ENCODE data around the gene TDRD15. TPM values are rescaled to one million over a fixed set of nuclear protein-coding genes. Genes with fewer than 3 reads are reported as not detected.

The TDRD15 gene
- total RNA-seq, 1 donor from 2014 or later: 0.05 TPM

DNA sequence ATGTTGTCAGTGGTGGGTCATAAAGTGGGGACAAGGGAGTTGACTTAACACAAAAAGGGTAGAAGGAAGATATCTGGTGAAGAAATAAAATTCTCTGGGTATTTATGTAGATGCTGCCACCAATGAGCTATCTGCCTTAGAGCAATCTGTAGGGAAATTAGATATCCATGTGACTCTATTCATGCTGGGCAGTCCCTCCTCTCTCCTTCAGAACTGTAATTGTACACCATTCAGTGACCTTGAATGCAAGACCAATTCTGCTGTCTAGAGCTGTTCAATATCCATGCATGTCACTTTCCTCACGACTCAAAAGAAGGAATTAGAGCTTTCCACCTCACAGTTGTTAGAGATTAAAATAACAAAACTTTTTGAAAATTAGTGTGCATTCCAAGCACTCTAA, 28.6 kb upstream of the TDRD15 start:
- no peaks in the 10 kb centered on the region for H3K4me1 Mint-ChIP-seq (ENCODE audit: unreplicated experiment)

DNA sequence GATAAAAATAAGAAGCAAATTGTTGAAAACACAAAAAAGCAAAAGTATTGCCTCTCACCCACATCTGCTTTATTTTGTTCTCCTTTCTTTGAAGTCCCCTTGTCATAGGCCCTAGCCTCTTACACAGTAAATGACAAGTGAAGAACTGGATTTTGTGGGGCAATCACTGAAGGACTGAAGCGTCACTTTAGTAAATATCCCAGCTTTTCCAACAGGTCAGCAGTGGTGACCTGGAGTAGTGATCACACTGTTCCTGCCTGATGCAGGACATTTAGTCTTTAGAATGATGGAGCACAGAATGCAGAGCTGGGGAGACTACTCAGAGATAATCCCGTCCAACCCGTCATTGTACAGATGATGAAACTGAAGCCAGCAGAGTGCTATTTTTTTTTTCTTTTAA, 28.1 kb upstream of the TDRD15 start:
- TF ChIP-seq, protein P1, sequence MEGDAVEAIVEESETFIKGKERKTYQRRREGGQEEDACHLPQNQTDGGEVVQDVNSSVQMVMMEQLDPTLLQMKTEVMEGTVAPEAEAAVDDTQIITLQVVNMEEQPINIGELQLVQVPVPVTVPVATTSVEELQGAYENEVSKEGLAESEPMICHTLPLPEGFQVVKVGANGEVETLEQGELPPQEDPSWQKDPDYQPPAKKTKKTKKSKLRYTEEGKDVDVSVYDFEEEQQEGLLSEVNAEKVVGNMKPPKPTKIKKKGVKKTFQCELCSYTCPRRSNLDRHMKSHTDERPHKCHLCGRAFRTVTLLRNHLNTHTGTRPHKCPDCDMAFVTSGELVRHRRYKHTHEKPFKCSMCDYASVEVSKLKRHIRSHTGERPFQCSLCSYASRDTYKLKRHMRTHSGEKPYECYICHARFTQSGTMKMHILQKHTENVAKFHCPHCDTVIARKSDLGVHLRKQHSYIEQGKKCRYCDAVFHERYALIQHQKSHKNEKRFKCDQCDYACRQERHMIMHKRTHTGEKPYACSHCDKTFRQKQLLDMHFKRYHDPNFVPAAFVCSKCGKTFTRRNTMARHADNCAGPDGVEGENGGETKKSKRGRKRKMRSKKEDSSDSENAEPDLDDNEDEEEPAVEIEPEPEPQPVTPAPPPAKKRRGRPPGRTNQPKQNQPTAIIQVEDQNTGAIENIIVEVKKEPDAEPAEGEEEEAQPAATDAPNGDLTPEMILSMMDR (IDR thresholded peaks at IDR 0.05; ENCODE audit: unreplicated experiment): no peak
- H3K27ac Mint-ChIP-seq (ENCODE audit: unreplicated experiment): no peak overlapping the region
- no peaks in the 10 kb centered on the region for H3K9me3 Mint-ChIP-seq (ENCODE audit: unreplicated experiment)
- H3K36me3 Mint-ChIP-seq (ENCODE audit: low read depth, unreplicated experiment): no peaks in the 10 kb centered on the region
- no peaks in the 10 kb centered on the region for H3K27me3 Mint-ChIP-seq (ENCODE audit: unreplicated experiment)
- no peaks in the 10 kb centered on the region for H3K4me1 Mint-ChIP-seq (ENCODE audit: unreplicated experiment)
- no peak overlapping the region for H3K4me3 Mint-ChIP-seq (ENCODE audit: unreplicated experiment)
- no peak for DNase-seq (ENCODE audit: low spot score)

More for the DNA sequence above, 28.6 kb upstream of the TDRD15 start:
- DNase-seq (ENCODE audit: low spot score): no peak
- H3K27me3 Mint-ChIP-seq (ENCODE audit: unreplicated experiment): no peaks in the 10 kb centered on the region
- no peaks in the 10 kb centered on the region for H3K9me3 Mint-ChIP-seq (ENCODE audit: unreplicated experiment)
- H3K27ac Mint-ChIP-seq (ENCODE audit: unreplicated experiment): no peak overlapping the region
- H3K36me3 Mint-ChIP-seq (ENCODE audit: low read depth, unreplicated experiment): no peaks in the 10 kb centered on the region
- TF ChIP-seq, protein P1 (IDR thresholded peaks at IDR 0.05; ENCODE audit: unreplicated experiment): no peak
- H3K4me3 Mint-ChIP-seq (ENCODE audit: unreplicated experiment): no peak overlapping the region

DNA sequence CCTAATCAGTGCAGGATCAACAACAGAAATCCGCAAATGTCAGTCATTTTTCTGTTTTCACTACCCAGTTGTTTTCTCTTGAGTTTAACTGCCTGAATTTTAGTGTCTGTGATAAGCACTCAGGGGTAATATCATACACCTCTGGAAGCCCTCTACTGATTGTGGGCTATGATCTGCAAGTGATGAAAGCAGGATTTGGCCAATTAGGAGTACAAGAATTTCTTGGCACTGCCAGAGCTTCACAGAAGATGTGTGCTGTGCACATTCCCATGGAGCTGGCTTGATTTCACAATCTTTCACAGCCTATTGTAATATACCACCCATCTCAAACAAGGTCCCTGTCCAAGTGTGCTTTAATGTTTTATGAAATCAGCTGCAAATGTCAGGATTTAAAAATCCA, 27.3 kb upstream of the TDRD15 start:
- Mint-ChIP-seq H3K27ac (ENCODE audit: unreplicated experiment) (no peak overlapping the region), H3K36me3 (ENCODE audit: low read depth, unreplicated experiment) (no peaks in the 10 kb centered on the region), H3K27me3 (ENCODE audit: unreplicated experiment) (peaks cover 5% of the 10 kb centered on the region), H3K4me1 (ENCODE audit: unreplicated experiment) (no peaks in the 10 kb centered on the region), H3K9me3 (ENCODE audit: unreplicated experiment) (no peaks in the 10 kb centered on the region), H3K4me3 (ENCODE audit: unreplicated experiment) (no peak overlapping the region)
- no peak for DNase-seq (ENCODE audit: low spot score)
- TF ChIP-seq, protein P1 (IDR thresholded peaks at IDR 0.05; ENCODE audit: unreplicated experiment): no peak

DNA sequence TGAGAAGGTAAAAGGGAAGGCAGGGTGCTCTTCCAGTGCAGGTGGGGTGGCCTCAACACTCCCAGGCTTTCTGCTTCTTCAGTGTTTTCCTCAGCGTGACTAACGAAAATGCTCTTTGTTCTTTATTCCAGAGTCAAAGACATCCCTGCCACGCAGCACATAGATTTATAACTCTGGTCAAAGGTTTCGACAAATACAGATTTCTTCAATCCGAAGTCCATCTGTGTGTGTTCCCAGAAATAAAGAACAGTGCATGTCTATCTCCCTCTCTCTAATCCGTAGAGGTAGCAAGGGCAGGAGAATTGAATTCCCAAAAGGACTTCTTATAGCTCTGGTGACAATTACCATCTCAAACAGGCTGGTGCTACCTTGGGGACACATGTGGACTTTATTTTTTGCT, 26.4 kb upstream of the TDRD15 start:
- no peaks in the 10 kb centered on the region for H3K9me3 Mint-ChIP-seq (ENCODE audit: unreplicated experiment)
- H3K4me1 Mint-ChIP-seq (ENCODE audit: unreplicated experiment): no peaks in the 10 kb centered on the region
- TF ChIP-seq, protein P1 (IDR thresholded peaks at IDR 0.05; ENCODE audit: unreplicated experiment): no peak
- no peak for DNase-seq (ENCODE audit: low spot score)
- H3K36me3 Mint-ChIP-seq (ENCODE audit: low read depth, unreplicated experiment): no peaks in the 10 kb centered on the region
- H3K27me3 Mint-ChIP-seq (ENCODE audit: unreplicated experiment): peaks cover 6% of the 10 kb centered on the region
- no peak overlapping the region for H3K4me3 Mint-ChIP-seq (ENCODE audit: unreplicated experiment)
- H3K27ac Mint-ChIP-seq (ENCODE audit: unreplicated experiment): no peak overlapping the region

- TF ChIP-seq, protein P1 (IDR thresholded peaks at IDR 0.05; ENCODE audit: unreplicated experiment): no peak
- Mint-ChIP-seq H3K4me3 (ENCODE audit: unreplicated experiment) (no peak overlapping the region), H3K27ac (ENCODE audit: unreplicated experiment) (no peak overlapping the region), H3K4me1 (ENCODE audit: unreplicated experiment) (peaks cover 4% of the 10 kb centered on the region), H3K9me3 (ENCODE audit: unreplicated experiment) (no peaks in the 10 kb centered on the region), H3K36me3 (ENCODE audit: low read depth, unreplicated experiment) (no peaks in the 10 kb centered on the region), H3K27me3 (ENCODE audit: unreplicated experiment) (peaks cover 6% of the 10 kb centered on the region)
- no peak for DNase-seq (ENCODE audit: low spot score)
Observed at GRCh38 chr2:21098294-21098693, 25.5 kb upstream of the TDRD15 start.

Measured in endothelial cell (in vitro differentiated cells).